Measurements from ENCODE around the gene ATP2A3.

ATP2A3 gene

DNA sequence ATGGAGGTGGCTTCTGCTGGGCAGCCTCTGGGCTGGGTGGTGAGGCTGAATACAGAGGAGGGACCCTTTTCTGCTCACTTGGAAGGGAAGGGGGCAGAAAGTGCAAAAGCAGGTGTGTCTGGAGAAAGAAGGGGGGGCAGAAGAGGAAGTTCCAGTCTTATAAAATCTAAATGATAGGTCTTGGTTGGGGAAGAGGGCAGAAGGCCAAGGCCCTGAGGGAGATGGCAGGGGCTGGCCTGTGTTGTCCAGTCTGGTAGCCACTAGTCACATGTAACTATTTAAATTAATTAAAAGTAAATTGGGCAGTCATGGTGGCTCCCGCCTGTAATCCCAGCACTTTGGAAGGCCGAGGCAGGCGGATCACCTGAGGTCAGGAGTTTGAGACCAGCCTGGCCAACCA is 68.9 kb downstream of the ATP2A3 start:
- no peaks in the 10 kb centered on the region for H3K9me3 Mint-ChIP-seq
- peaks cover 7% of the 10 kb centered on the region for H3K27me3 Mint-ChIP-seq
- no peaks in the 10 kb centered on the region for H3K36me3 Mint-ChIP-seq (ENCODE audit: low read depth)
- H3K4me3 Mint-ChIP-seq = no peak overlapping the region
- peaks cover 27% of the 10 kb centered on the region for H3K4me1 Mint-ChIP-seq (ENCODE audit: low read depth)
- no peak overlapping the region for H3K27ac Mint-ChIP-seq

DNA sequence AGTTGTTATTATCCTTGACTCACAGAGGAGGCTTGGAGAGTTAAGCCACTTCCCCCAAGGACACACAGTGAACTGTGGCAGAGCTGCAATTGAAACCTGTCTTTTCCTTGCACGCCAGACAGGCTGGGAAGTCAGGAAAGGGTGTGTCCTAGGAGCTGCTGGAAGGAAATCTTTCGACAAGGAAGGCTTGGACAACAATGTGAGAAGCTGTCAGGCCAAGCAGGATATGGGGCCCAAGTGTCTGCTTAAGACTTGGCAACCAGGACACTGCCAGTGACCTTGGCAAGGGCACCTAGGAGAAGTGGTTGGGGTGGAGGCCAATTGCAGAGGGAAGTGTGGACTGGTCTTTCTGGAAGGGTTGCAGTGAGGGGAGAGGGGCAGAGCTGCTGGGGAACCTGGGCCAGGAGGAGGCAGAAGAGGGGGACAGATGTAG is 69.3 kb downstream of the ATP2A3 start:
- Mint-ChIP-seq H3K4me1 (ENCODE audit: low read depth) (peaks cover 30% of the 10 kb centered on the region), H3K4me3 (no peak overlapping the region), H3K36me3 (ENCODE audit: low read depth) (no peaks in the 10 kb centered on the region), H3K27ac (no peak overlapping the region), H3K27me3 (peaks cover 7% of the 10 kb centered on the region), H3K9me3 (no peaks in the 10 kb centered on the region)

DNA sequence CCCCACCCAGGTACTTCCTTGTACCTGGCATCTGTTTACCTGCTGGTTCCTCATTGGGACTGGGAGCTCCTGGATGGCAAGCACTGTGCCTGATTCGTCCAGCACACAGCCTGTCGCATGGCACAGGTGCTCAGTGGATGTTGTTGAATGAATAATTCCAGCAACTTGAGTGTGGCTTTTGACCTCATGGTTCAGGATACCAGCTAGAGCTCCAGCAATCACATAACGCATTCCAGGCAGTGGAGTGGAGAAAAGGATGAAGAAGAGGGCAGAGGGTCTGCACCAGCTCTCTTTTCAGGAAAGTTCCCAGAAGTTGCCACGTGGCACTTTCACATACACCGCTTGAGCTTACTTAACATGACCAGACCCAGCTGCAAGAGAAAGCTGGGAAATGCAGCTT is 70.0 kb downstream of the ATP2A3 start:
- no peaks in the 10 kb centered on the region for H3K9me3 Mint-ChIP-seq
- peaks cover 30% of the 10 kb centered on the region for H3K4me1 Mint-ChIP-seq (ENCODE audit: low read depth)
- no peak overlapping the region for H3K27ac Mint-ChIP-seq
- H3K27me3 Mint-ChIP-seq = peaks cover 7% of the 10 kb centered on the region
- no peaks in the 10 kb centered on the region for H3K36me3 Mint-ChIP-seq (ENCODE audit: low read depth)
- H3K4me3 Mint-ChIP-seq = peak overlapping the region; percentile 68

DNA sequence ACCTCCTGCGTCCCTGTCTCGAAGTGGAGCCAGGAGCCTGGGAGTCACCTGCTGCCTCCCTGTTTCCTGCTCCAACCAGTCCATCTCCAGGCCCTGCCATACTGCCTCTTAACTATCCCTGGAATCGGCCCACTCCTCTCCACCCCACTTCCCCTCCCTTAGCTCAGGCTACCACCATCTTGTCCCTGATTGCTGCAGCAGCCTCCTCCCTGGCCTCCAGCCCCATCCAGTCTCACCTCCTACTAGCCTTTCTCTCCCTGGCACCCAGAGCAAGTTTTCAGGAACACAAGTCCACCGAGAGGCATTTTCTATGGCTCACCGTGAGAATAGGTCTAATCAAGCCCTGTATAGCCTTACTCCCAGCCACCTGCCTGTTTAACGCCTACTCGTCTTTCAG is 70.5 kb downstream of the ATP2A3 start:
- H3K27ac Mint-ChIP-seq = peak overlapping the region; percentile 63
- no peaks in the 10 kb centered on the region for H3K9me3 Mint-ChIP-seq
- H3K27me3 Mint-ChIP-seq = peaks cover 7% of the 10 kb centered on the region
- H3K4me3 Mint-ChIP-seq = peak overlapping the region; percentile 68
- no peaks in the 10 kb centered on the region for H3K36me3 Mint-ChIP-seq (ENCODE audit: low read depth)
- peaks cover 30% of the 10 kb centered on the region for H3K4me1 Mint-ChIP-seq (ENCODE audit: low read depth)

DNA sequence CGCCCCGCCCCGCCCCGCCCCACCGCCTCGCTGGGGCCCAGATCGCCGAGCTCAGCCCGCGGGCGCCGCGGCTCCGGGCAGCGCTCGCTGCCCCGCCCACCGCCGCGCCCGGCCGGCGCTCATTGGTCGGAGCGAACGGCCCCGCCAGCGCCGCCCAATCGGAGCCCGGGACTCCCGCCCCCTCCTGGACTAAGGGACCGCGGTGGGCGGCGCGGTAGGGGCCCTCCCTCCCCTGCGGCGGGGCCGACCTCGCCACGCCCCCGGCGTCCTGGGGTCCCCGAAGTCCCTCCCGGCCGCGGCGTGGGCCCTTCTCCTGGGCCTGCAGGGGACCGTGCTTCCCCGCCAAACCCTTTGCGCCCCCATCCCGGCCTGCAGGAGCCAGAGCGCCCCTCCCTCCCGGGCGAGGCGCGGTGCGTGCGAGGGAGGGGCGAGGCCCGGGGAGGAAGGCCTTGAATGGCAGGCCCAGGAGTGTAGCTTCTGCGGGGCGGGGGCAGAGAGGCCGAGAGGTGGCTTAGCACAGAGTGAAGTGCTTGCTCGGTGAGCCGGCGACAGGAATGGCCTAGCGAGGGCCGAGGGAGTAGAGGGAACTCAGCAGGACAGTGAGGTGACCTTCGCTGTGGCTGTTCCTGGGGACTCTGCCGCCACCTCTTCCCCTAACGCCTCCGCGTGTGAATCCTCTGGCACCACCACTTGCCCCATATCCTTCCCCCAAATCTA is 71.1 kb downstream of the ATP2A3 start, which contains the start of gene CAMKK1:
Gene CAMKK1, minus strand, starts transcription at position 51 of the 717 bp plus-strand sequence. CDS start 7,366 bp downstream, outside the sequence.
- H3K36me3 Mint-ChIP-seq (ENCODE audit: low read depth) = no peaks in the 10 kb centered on the region
- H3K27ac Mint-ChIP-seq = peak within 1 kb of the TSS; percentile 63
- peaks cover 7% of the 10 kb centered on the region for H3K27me3 Mint-ChIP-seq
- peak within 1 kb of the TSS; percentile 80 for H3K4me3 Mint-ChIP-seq
- H3K9me3 Mint-ChIP-seq = no peaks in the 10 kb centered on the region
- peaks cover 30% of the 10 kb centered on the region for H3K4me1 Mint-ChIP-seq (ENCODE audit: low read depth)

DNA sequence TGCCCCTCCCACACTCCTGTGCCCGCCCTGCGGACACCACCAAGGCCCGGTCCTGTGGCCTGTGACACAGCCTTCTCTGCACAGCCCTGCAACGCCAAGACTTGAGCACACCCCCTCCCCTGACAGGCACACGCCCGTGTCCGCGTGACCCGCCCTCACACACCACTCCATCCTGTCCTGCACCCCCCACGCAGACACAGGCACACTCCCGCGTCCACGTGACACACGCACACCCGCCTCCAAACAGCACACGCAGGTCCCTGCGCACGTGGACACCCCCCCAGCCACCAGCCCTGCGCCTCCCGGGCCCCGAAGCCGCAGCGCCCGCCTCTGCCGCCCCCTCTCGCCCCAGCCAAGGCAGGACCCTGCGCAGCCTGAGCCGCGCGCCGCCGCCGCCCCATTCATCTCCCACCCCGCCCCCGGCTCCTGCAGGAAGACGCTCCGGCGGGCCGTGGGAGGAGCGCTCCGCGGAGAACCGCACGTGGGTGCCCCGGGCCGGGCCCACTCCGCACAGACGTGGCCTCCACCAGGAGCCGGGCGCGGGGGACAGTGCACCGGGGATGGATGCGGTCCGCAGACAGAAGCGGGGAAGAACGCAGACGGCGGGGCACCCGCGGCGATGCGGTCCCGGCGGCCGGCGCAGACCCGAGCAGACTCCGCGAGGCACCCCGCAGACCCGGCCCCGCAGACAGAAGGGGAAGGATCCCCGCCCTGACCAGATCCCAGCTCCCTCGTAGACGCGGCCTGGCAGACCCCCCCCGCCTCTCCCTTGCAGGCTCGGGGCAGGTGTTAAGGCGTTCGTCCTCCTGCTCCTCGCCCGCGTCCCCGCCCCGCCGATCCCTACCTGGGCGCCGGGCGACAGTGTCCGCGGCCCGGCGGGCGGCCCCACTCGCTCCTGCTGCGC is 71.9 kb downstream of the ATP2A3 start:
- H3K27me3 Mint-ChIP-seq = peaks cover 7% of the 10 kb centered on the region

DNA sequence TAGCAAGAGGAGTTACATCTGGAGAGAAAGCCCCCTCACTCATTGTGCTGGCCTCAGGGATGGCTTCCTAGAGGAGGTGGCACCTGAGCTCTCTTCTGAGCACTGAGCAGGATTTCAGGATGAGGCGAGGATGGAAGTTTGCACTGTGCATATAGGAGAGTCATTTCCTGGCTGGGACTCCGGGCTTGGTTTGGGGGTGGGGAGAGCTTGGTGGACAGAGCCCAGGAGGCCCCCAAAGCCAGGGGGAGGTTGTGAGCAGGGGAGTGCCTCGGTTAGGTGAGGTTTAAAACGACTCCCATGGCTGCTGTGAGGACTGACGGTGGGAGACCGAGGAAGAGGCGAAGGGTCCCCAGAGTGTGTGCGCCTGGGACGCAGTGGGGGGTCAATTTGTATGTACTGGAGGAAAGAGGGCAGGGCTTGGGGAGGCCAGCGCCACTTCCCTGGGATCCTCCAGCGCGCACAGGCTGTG is 72.6 kb downstream of the ATP2A3 start:
- Mint-ChIP-seq H3K36me3 (ENCODE audit: low read depth) (no peaks in the 10 kb centered on the region), H3K9me3 (no peaks in the 10 kb centered on the region), H3K4me3 (peak overlapping the region; percentile 80), H3K4me1 (ENCODE audit: low read depth) (peaks cover 43% of the 10 kb centered on the region), H3K27me3 (peaks cover 7% of the 10 kb centered on the region), H3K27ac (peak overlapping the region; percentile 14)

More for the DNA sequence above, 71.9 kb downstream of the ATP2A3 start:
- no peaks in the 10 kb centered on the region for H3K36me3 Mint-ChIP-seq (ENCODE audit: low read depth)
- H3K27ac Mint-ChIP-seq = no peak overlapping the region
- H3K4me1 Mint-ChIP-seq (ENCODE audit: low read depth) = peaks cover 36% of the 10 kb centered on the region
- peak overlapping the region; percentile 80 for H3K4me3 Mint-ChIP-seq
- no peaks in the 10 kb centered on the region for H3K9me3 Mint-ChIP-seq

DNA sequence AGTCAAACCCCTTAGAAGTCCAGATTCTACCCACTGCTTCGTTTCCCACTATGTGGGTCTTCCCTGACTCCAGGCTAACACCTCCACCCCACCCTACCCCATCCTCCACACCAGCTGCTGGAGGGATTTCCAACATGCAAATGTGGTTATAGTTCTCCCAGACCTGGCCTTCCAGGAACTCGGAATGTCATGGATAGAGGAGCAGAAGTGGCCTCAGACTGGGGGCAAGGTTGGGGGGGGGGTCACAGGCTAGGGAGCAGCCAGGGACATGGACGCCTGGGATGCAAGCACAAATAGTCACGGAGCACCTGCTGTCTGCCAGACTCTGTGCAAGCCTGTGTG is 73.4 kb downstream of the ATP2A3 start:
- peaks cover 47% of the 10 kb centered on the region for H3K4me1 Mint-ChIP-seq (ENCODE audit: low read depth)

DNA sequence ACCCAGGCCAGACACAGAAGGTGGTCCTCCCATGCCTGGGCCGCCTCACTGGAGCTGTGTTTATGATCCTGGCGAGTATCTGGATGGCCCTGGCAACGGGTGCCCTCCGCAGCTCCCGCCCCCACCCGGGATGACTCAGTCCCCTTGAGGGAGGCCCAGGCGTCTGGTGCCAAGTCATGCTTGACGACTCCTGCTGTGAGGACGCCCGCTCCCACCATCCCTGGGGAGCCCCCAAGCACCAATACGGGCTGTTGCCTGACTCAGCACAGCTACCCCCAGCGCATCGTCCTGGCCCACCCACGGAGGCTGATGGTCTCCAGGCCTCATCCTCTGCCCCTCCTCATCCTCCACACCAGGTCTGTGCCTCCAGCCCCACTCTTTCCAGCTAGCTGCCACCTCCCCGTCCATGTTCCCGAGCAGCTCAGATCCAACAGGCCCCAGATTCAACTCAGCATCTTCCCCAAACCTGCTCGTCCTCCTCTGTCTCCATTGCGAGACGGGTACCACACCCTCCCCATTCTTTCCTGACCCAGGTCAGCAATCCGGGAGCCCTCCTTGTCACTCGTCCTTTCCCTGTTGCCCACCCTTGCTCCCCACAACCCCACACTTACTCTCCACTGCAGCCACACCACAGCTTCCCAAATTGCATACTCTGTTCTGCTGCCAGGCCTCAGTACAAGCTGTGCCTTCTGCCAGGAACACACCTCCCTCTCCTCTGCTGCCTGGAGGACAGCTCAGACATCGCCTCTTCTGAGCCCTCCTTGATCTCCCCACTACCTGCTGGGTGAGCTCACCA is 74.0 kb downstream of the ATP2A3 start:
- no peak overlapping the region for H3K4me3 Mint-ChIP-seq
- peaks cover 47% of the 10 kb centered on the region for H3K4me1 Mint-ChIP-seq (ENCODE audit: low read depth)
- no peaks in the 10 kb centered on the region for H3K36me3 Mint-ChIP-seq (ENCODE audit: low read depth)
- no peak overlapping the region for H3K27ac Mint-ChIP-seq
- H3K27me3 Mint-ChIP-seq = peaks cover 7% of the 10 kb centered on the region
- no peaks in the 10 kb centered on the region for H3K9me3 Mint-ChIP-seq

More for the DNA sequence above, 73.4 kb downstream of the ATP2A3 start:
- H3K4me3 Mint-ChIP-seq = no peak overlapping the region
- no peaks in the 10 kb centered on the region for H3K36me3 Mint-ChIP-seq (ENCODE audit: low read depth)
- peaks cover 7% of the 10 kb centered on the region for H3K27me3 Mint-ChIP-seq
- no peaks in the 10 kb centered on the region for H3K9me3 Mint-ChIP-seq
- no peak overlapping the region for H3K27ac Mint-ChIP-seq

DNA sequence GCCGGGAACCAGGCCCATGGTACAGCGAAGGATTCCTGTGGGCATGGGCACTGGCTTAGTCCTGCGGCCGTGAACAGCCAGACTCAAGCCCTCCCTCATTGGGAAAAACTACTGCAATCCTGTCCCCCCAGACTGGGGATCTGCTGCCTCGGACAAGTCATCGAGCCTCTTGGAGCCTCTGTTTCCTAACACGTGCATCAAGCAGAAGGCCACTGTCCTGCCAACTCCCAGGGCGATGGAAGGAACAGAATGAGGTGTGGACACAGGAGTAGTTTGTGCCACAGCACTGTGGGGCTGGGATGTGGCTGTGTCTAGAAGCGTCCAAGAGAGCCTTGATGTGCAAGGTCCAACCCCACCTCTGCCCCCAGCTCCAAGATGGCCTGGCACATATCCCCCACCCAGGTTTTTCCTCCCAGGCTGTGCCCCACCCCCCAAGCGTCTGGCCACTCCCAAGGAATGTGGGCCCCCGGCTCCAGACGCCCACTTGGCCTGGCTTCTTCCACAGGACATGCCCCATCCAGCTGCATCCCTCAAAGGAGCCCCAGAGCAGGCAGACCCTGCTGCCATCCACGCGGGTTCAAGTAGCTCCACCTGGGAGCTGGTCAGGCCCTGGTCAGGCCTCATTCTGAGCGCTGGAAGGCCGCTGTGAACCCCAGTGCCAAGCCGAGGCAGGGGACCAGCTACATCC is 74.8 kb downstream of the ATP2A3 start:
- H3K27ac Mint-ChIP-seq = no peak overlapping the region
- no peak overlapping the region for H3K4me3 Mint-ChIP-seq
- H3K27me3 Mint-ChIP-seq = peaks cover 7% of the 10 kb centered on the region
- H3K4me1 Mint-ChIP-seq (ENCODE audit: low read depth) = peaks cover 44% of the 10 kb centered on the region
- H3K9me3 Mint-ChIP-seq = no peaks in the 10 kb centered on the region
- H3K36me3 Mint-ChIP-seq (ENCODE audit: low read depth) = no peaks in the 10 kb centered on the region

DNA sequence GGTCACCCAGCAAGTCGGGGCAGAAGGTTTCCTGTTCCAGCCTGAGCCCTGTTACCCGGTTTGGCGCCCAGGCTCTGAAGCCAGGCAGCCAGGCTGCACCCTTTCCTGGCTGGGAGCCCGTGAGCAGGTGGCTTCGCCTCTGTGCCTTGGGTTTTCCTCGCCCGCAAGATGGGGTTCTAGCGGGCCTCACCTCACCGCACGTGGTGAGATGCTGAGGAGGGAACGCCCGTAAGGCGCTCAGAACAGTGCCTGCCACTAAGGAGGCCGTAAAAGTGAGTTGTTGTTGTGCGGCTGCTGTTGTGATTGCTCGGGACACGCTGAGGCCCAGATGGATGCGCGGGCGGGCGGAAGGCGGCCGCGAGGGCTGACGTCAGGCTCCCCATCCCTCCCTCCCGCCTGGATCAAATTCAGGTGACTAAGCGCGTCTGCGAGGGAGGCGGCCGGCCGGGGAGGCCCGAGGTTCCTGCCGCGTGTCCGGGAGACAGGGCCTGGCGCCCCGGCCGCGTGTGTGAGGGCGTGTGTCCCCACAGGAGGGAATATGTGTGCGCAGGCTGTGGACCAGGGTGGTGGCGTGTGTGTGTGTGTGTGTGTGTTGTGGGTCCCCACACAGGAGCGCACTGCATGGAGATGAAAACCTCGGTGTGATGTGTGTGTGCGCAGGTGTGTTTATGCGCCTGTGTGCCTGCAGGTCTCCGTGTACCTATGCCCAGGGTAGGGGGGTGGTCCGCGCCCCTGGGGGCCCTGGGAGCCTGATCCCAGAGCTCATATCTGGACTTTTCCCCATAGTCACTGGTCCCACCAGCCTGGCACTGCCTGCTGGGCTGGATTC is 75.7 kb downstream of the ATP2A3 start:
- Mint-ChIP-seq H3K4me1 (ENCODE audit: low read depth) (peaks cover 38% of the 10 kb centered on the region), H3K27me3 (peaks cover 7% of the 10 kb centered on the region), H3K27ac (no peak overlapping the region), H3K4me3 (no peak overlapping the region), H3K36me3 (ENCODE audit: low read depth) (no peaks in the 10 kb centered on the region), H3K9me3 (no peaks in the 10 kb centered on the region)

DNA sequence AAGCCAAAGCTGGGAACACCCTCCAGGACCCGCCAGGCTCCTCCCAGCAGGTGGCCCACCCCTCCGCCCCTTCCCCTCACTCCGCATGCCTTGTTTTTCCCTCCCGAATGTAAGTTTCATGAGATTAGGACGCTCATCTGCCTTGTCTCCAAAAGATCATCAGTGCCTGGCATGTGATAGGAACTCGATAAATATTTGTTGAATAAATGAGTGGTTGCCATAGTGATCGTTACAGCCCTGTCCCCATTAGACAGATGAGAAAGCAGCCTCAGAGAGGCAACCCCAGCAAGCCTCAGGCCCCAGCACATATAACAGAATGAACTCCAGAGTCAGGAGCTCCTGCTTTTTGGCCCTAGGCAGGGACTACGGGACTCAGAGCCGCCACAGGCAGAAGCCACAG is 76.4 kb downstream of the ATP2A3 start:
- Mint-ChIP-seq H3K9me3 (no peaks in the 10 kb centered on the region), H3K36me3 (ENCODE audit: low read depth) (no peaks in the 10 kb centered on the region), H3K27me3 (peaks cover 7% of the 10 kb centered on the region), H3K27ac (no peak overlapping the region), H3K4me3 (no peak overlapping the region), H3K4me1 (ENCODE audit: low read depth) (peaks cover 35% of the 10 kb centered on the region)

DNA sequence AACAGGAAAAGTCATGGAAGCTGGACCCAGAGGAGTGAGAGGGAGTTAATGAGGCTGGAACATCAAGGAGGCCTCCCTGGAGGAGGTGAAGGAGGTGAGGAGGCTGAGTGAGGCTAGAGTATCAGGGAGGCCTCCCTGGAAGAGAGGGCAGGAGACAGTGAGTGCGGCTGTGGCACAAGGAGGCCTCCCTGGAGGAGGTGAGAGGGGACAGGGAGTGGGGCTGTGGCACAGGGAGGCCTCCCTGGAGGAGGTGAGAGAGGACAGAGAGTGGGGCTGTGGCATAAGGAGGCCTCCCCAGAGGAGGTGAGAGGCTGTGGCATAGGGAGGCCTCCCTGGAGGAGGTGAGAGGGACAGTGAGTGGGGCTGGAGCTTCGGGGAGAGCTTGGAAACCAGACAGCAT is 76.8 kb downstream of the ATP2A3 start:
- Mint-ChIP-seq H3K4me1 (ENCODE audit: low read depth) (peaks cover 35% of the 10 kb centered on the region), H3K9me3 (no peaks in the 10 kb centered on the region), H3K27ac (no peak overlapping the region), H3K36me3 (ENCODE audit: low read depth) (no peaks in the 10 kb centered on the region), H3K27me3 (peaks cover 7% of the 10 kb centered on the region), H3K4me3 (no peak overlapping the region)

Measured in stimulated activated naive CD8-positive, alpha-beta T cell treated with anti-CD3 and anti-CD28 coated beads, Interleukin-15, Interleukin-2, amounts not matched to agents 100 ng/mL and 50 ng/mL, for 24 hours (primary cell).